ENCODE measurements around the gene CACNA2D3. TPM values are rescaled to one million over a fixed set of nuclear protein-coding genes. Genes with fewer than 3 reads are reported as not detected.

The CACNA2D3 gene
- total RNA-seq, 4 donors from 2014 or later = 0.55 to 3.4 (median 1.6) TPM

DNA sequence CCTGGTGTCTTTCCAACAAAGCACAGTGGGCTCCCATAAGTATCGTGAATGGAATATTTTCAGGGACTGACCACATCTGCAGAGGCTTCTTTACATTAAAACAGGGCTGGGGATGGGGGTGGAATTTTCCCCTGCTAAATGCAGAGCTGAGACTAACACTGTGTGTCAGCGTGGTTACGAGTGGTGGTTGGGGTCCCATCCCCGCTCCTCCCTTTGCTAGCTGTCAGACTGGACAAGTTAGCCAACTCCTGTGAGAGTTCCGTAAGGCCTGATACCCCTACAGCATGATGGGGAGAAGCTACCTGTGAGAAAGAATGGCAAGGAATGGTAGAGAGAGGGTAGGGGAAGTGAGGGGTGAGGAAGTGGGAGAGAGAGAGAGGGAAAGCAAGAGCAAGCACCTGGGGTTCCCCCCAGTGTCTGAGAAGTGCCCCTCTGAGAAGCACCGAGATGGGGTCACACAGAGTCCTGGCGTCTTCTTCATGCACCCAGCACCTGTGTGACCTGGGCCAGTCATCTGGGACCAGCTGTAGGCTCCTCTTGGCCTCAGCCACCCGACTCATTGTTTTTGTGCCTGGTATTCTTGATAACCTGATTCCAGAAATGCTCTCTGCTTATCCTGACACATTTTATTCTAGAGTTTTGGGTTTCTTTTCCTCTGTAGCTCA, 395.8 kb downstream of the CACNA2D3 start:
- TF ChIP-seq POLR2AphosphoS5 (IDR thresholded peaks at IDR 0.05) (no peak), EP300 (IDR thresholded peaks at IDR 0.05; ENCODE audit: low read depth) (no peak), POLR2A (IDR thresholded peaks at IDR 0.05) (no peak)
- TF ChIP-seq, protein P1, sequence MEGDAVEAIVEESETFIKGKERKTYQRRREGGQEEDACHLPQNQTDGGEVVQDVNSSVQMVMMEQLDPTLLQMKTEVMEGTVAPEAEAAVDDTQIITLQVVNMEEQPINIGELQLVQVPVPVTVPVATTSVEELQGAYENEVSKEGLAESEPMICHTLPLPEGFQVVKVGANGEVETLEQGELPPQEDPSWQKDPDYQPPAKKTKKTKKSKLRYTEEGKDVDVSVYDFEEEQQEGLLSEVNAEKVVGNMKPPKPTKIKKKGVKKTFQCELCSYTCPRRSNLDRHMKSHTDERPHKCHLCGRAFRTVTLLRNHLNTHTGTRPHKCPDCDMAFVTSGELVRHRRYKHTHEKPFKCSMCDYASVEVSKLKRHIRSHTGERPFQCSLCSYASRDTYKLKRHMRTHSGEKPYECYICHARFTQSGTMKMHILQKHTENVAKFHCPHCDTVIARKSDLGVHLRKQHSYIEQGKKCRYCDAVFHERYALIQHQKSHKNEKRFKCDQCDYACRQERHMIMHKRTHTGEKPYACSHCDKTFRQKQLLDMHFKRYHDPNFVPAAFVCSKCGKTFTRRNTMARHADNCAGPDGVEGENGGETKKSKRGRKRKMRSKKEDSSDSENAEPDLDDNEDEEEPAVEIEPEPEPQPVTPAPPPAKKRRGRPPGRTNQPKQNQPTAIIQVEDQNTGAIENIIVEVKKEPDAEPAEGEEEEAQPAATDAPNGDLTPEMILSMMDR (IDR thresholded peaks at IDR 0.05) = no peak
- Histone ChIP-seq H3K27ac (no peak overlapping the region), H3K9me3 (no peaks in the 10 kb centered on the region), H3K36me3 (no peaks in the 10 kb centered on the region), H3K4me1 (no peaks in the 10 kb centered on the region), H3K4me3 (no peak overlapping the region), H3K27me3 (no peaks in the 10 kb centered on the region)
- DNase-seq = no peak
- intact Hi-C loops (cut with DNase I; ENCODE audit: low total_unique reads) (no loop called here), in situ Hi-C loops (cut with MboI; ENCODE audit: low pct_ligation_motif_present in 1 of 4, low pct_unique_long_range_greater_than_20kb in 1 of 4, low sequenced_read_pairs in 3 of 4) (no loop called here)
- 80 to 95% methylated on average over 4 to 8 of the region's 8 CpGs for WGBS, 2 donors (ENCODE audit: low coverage in 1 of 2)

DNA sequence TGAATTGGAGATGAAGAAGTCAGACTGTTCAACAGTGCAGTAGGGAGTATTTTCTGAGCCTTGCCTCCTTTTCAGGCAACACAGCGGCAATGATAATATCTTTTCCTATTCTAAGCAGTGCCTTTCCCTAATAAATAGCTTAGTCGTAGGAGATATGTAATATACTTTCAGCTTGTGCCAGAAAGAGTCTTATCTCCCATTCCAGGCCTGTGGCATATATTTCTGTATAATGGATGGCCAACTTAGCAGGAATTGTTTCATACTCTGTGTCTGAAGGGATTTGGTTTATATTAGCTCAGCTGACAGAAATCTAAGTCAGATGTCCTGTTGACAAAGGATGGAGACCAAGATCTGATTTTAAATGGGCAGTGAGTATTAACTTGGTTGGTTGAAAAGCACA, 397.1 kb downstream of the CACNA2D3 start:
- Histone ChIP-seq H3K4me3 (no peak overlapping the region), H3K4me1 (no peaks in the 10 kb centered on the region), H3K36me3 (no peaks in the 10 kb centered on the region), H3K9me3 (peaks cover 0 to 3% of the 10 kb centered on the region in 2 donors), H3K27ac (no peak overlapping the region), H3K27me3 (no peaks in the 10 kb centered on the region)
- intact Hi-C loops (cut with DNase I; ENCODE audit: low total_unique reads) (no loop called here), in situ Hi-C loops (cut with MboI; ENCODE audit: low pct_ligation_motif_present in 1 of 4, low pct_unique_long_range_greater_than_20kb in 1 of 4, low sequenced_read_pairs in 3 of 4) (no loop called here)
- DNase-seq = no peak
- 92 to 100% methylated on average over 1 to 2 of the region's 2 CpGs for WGBS, 2 donors (ENCODE audit: low coverage in 1 of 2)
- no peak for TF ChIP-seq POLR2AphosphoS5 (IDR thresholded peaks at IDR 0.05)
- TF ChIP-seq, protein P1 (IDR thresholded peaks at IDR 0.05) = no peak
- no peak for TF ChIP-seq POLR2A (IDR thresholded peaks at IDR 0.05)
- TF ChIP-seq EP300 (IDR thresholded peaks at IDR 0.05; ENCODE audit: low read depth) = no peak

DNA sequence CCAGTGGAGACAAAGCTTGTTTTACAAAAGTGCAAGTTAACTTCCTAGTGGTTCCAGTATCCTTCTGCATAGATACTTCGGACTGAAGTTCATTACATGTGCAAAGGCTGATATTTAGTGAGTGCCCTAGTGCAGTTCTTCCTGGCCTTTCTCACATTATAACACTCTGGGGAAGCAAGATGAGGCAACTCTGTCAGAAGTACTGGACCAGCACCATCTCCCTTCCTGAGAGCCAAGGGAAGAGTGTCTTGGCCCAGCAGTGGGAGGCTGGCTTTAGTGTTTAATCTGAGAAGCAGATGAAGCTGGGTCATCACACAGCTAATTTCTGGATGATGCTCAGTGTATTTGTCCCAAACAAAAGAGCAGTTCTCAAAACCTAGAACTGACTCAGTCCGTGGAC, 397.7 kb downstream of the CACNA2D3 start:
- DNase-seq = no peak
- WGBS, 2 donors (ENCODE audit: low coverage in 1 of 2) = 74% methylated on average over 2 of the region's 2 CpGs; no CpG with 5 or more reads in 1 of the 2 donors
- Histone ChIP-seq H3K27ac (no peak overlapping the region), H3K4me1 (no peaks in the 10 kb centered on the region), H3K4me3 (no peak overlapping the region), H3K9me3 (peaks cover 0 to 8% of the 10 kb centered on the region in 2 donors), H3K27me3 (no peaks in the 10 kb centered on the region), H3K36me3 (no peaks in the 10 kb centered on the region)
- TF ChIP-seq POLR2A (IDR thresholded peaks at IDR 0.05) (no peak), EP300 (IDR thresholded peaks at IDR 0.05; ENCODE audit: low read depth) (no peak), POLR2AphosphoS5 (IDR thresholded peaks at IDR 0.05) (no peak)
- TF ChIP-seq, protein P1 (IDR thresholded peaks at IDR 0.05) = no peak
- in situ Hi-C loops (cut with MboI; ENCODE audit: low pct_ligation_motif_present in 1 of 4, low pct_unique_long_range_greater_than_20kb in 1 of 4, low sequenced_read_pairs in 3 of 4) = no loop called here
- intact Hi-C loops (cut with DNase I; ENCODE audit: low total_unique reads) = no loop called here

DNA sequence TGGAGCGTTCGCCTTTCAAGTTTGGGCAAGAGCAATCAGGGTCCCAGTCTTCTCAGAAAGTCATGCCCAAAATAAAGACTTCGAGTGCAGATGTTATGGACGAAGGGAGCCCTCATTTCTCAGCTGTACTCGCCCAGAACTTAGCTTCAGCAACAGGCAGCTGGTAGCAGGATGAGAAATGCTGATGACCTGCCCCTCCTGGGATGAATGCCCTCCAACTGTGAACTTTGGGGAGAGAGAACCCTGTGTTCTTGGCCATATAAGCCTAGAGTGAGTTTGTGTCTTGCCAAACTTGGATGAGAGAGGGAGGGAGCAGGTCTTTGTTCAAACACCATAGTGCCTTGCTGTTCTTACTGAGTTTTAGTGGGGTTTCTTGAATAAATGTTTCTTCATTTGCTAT, 405.2 kb downstream of the CACNA2D3 start:
- intact Hi-C loops (cut with DNase I; ENCODE audit: low total_unique reads) (no loop called here), in situ Hi-C loops (cut with MboI; ENCODE audit: low pct_ligation_motif_present in 1 of 4, low pct_unique_long_range_greater_than_20kb in 1 of 4, low sequenced_read_pairs in 3 of 4) (no loop called here)
- TF ChIP-seq POLR2AphosphoS5 (IDR thresholded peaks at IDR 0.05) = no peak
- TF ChIP-seq, protein P1 (IDR thresholded peaks at IDR 0.05) = no peak
- TF ChIP-seq EP300 (IDR thresholded peaks at IDR 0.05; ENCODE audit: low read depth) = no peak
- WGBS, 2 donors (ENCODE audit: low coverage in 1 of 2) = 83% methylated on average over 5 of the region's 5 CpGs; no CpG with 5 or more reads in 1 of the 2 donors
- H3K36me3 ChIP-seq = no peaks in the 10 kb centered on the region
- H3K9me3 ChIP-seq = peaks cover 0 to 17% of the 10 kb centered on the region in 2 donors
- no peak overlapping the region for H3K4me3 ChIP-seq
- H3K27ac ChIP-seq = no peak overlapping the region
- H3K27me3 ChIP-seq = no peaks in the 10 kb centered on the region
- no peak for DNase-seq
- no peaks in the 10 kb centered on the region for H3K4me1 ChIP-seq

Measured in transverse colon (tissue), 4 donors.